Fibroblast of skin of scalp (primary cell): Measurements from ENCODE around the gene CTIF.
A peak's percentile ranks its signal among the peaks of the same experiment; 100 is the strongest.

Experiments used
- DNase-seq: peaks from one replicate; pipeline ENCODE4 v3.0.0-alpha.2; 2013

CTIF gene

DNA sequence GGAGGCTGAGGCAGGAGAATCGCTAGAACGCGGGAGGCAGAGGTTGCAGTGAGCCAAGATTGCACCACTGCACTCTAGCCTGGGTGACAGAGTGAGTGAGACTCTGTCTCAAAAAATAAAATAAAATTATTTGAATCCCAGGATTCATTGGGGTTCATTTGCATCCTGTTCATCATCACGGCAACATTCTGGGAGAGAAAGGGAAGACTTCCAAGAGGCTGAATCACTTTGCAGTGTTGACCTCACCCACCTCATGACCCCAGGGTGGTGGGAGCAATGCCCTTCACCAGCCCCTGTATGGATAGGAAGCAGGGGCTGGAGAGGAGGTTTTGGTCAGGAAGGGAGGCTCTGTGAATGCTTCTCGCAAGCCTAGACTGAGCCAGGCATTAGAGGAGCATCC is 195.6 kb downstream of the CTIF start:
- DNase-seq = no peak

DNA sequence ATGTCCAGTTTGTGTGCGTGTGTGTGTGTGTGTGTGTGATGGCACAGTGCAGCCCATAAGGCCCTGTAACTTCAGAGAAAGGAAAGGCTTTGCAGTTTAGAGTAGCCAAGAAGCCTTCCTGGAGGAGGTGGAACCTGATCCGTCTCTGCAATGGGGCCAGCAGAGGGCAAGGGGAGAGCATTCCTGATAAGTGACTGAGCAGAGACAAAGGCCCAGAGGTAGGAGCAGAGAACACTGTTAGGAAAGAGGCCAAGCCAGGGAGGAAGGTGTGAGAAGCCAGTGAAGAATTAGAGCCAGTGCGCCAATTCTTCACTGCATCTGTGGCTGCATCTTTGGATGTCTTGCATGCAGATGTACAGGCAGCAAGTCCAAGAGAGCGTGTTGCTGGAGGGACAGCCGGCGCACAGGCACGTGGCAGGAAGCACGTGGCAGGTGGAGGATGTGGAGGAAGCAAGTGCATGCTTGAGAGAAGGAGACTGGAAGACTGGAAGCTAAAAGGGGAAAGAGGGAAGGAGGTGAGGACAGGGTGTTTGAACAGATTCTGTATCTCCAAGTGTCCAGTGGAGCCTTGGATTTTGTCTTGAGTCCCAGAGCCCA is 196.3 kb downstream of the CTIF start:
- DNase-seq = no peak

DNA sequence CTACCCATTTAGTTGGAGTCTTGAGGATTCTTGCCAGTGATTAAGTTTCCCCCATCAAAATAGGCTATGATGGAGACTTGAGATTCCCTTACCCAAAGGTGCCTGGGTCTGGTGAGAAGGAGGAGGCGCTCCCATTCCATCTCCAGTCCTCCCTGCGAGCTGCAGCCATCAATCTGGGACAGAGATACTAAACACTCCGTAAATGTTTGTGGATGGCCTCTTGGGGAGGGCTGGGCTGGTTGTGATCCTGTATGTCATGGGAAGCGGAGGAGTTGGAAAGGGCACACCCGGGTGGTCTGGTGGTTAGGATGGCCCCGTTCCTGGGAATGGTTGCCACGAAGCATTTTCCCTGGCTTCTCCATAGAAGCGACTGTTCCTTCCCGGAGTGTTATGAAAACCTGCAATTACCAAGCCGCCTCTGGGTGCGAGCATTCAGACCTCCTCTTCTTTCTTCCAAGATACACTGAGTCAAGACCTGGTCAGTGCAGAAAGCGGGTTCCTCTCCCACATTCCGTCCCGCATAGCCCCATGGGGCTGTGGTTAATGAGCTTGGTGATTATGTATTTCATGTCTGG is 196.9 kb downstream of the CTIF start:
- no peak for DNase-seq

DNA sequence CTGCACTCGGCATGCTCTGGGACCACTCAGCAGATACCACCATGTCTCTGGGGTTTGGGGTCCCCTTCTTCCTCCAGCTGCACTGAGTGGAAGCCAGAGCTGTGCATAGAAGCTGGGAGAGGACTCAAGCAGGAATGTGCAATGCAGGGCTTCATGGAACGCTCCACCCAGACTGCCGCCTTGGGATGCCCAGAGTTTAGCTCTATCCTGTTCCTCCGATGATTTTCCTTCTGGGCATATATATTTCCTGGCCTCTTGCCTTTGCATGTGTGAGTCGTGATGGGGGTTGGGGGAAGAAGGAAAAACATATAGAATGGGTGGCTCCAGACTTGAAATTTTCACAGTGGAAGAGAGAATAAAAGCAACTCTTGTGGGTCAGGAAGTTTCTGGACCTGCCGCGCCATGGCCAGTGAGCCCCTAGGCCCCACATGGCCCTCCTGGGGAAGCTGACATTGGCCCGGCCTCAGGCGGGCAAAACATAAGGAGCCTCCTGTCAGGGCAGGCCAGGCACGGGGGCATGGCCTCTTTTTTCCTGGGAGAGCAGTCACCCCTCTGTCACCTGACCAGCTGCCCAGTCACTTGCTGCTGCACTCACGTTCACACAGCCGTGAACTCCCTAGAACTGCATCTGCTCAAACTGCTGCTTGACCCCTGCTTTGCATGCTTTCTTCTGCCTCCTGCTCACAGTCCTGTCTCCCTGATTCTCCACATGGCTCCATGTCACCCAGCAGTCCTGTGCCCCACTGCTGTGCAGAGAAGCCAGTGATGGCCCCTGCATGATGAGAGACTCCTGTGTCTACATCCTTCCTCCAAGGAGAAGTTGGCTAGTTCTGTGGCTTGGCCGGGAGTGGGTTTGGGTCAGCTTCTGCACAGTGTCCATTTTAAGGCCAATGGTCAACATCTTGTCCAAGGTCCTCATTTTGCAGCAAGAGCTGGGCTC is 197.8 kb downstream of the CTIF start:
- peak; percentile 63 for DNase-seq

DNA sequence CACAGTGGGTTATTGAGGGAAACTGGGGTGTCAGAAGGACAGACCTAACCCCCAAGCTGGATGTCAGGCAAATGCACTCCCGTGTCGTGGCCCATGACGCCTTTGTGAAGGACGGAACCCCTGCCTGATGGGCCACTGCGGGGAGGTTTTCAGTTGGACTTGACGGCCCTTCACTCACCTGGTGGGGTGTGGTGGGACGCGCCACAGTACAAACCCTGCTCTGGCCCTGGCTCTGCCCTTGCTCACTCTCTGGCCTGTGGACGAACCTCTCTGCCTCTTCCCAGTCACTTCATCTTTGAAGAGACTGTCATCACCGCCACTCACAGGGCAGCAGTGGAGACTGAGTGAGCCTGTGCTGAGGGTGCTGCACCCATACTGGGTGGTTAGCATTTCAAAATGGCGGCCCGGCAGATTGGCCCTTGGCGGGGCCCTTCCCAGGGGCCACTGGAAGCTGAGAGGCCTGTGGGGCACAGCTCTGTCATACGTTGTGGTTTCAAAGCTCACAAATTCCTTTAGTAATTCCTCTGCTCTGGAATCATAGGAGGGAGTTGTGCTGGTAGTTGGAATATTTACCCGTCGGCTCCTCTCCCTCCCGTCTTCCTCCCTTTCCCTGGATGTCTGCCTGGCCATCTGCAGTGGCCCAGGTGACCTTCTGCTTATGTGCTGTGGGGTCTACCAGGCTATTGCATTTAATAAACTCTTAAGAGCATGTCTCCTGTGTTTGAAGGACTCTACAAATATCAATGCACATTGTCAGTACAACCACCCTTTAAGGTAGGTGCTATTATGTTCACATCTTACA is 200.6 kb downstream of the CTIF start:
- peak; percentile 60 for DNase-seq

DNA sequence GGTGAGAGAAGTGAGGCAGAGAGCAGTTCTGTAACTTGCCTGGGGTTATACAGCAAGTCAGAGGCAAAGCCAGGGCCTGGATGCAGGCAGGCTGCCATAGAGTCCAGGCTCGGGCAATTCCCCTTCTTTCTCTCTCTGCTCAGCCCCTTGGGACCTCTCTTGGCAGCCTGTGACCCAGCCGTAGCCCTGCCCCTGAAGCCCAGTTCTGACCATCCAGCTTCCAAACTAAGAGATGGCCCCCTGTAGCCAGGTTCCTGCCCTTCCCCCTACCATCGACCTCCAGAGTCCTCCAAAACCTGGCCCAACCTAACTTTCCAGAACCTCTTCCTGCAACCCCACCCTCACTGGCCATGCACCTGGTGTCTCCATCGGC is 201.2 kb downstream of the CTIF start:
- DNase-seq = no peak

DNA sequence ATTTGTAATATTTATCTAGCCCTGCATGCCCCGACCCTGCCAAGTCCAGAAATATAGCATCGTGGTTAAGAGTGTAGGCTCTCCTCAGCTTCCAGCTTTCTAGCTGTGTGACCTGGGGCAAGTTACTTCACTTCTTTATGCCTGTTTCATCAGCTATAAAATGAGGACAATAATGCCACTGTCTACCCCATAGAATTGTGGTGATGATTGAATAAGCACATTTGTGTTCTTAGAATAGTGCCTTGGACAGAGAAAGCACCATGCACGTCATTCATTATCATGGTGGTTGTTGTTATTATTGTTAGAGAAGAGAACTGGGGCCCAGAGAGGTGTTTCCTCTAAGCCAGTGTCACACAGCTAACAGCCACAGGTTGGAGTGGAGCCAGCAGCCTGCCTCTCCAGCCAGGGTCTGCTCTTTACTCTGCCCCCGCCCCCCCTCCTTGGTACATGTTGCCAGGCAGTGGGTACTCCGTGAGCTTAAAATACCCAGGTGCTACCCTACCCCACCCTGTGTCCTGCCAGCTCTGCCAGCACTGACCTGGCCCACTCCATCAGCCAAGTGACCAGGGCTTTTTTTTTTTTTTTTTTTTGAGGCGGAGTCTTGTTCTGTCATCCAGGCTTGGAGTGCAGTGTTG is 202.1 kb downstream of the CTIF start:
- no peak for DNase-seq

DNA sequence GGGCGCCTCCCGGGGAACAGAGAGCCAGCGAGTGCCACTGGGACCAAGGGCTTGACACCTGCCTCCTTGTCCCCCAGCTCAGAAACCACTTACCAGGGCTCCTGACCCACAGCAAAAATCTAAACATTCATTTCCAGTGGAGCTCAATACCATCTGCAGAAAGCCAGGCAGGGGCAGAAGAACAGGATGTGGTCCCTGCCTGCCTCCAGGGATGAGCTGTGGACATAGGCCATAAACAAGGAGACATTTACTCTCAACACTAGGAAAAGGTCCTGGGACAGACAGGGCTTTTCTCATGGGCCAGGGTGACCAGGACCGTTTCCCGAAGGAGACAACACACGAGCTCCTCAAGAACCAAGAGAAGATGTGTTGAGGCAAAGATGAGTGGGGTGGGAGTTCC is 203.0 kb downstream of the CTIF start:
- no peak for DNase-seq

DNA sequence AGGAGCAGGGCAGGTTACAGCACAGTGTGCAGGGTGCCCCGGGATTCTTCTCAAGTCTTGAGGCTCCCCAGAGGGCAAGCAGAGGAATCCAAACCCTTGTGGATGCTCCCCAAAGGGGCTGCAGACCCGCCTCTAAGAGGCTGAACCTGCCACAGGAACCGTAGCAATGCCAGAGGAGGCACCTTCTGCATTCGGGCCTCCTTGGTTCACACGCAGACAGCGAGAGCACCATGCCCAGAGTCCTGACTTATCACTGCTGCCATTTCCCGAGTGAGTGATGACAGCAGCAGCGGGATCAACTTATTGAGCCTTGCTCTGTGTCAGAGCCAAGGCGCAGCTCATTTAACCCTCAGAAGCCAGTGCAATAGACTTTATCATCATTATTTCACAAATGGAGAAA is 203.5 kb downstream of the CTIF start:
- DNase-seq = no peak

DNA sequence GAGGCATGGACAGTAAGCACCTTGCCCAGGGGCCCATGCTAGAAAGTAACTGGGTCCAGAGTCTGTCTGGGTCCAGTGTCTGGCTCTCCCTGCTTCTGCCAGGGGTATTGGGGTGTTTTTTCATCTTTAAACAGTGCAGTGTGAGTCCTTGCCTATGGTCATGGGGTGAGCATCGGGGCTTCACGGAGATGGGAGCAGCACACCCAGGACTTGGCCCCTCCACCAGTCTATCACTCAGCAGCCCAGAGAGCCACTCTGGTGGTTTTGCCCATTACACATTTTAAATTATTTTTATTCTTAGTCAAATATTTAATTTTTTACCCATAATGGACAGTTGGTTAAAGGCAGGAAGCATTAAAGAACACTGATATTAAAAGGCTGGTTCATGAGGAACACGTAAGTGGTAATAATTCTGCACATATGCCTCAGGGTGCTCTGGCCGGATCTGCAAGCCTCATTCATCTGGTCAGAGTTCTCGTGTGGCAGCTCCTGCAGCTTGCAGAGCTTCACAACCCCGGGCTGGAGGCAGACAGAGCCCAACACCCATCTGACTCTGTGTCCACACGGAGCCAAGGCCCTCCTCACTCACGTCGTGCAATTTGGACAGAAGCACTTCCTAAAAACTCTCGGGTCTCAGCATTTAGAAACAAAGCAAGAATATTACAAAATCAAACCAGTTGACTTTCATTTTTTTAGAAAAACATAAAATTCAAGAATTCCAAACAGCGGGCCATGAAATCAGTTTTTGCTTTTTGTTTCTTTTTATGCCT is 204.1 kb downstream of the CTIF start:
- peak; percentile 75 for DNase-seq

DNA sequence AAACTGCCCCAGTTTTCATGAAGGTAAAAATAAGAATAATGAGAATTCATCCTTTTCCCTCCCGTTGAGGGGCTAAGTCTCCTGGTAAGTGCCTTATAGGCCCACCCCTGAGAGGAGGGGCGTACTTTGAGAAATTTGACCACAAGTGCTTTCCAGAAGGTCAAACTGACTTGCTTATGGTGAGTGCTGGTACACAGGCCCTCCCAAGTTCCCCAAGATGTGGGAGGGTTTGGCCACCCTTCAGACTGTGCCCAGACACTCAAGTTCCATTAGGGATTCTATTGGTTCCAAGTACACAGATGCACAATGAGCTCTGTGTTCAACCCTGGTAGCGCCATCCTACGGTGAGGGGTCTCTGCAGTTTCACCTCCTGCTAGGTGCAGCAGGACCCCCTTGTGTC is 205.1 kb downstream of the CTIF start:
- no peak for DNase-seq

DNA sequence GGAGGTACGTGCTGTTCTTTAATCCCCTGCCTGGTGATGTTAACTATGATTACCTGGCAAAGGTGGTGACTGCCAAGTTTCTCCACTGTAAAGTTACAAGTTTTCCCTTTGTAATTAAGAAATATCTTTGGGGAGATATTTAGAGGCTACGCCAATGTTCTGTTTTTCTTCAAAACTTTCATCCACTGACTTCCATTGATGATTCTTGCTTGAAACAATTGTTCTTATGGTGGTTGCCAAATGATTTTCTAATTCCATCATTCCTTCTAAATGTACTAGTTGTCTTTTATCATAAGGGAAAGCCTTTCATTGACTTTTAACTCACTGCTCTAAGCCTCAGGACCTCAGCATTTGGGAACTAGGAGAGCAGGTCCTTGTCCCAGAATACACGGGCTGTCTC is 206.5 kb downstream of the CTIF start:
- no peak for DNase-seq

DNA sequence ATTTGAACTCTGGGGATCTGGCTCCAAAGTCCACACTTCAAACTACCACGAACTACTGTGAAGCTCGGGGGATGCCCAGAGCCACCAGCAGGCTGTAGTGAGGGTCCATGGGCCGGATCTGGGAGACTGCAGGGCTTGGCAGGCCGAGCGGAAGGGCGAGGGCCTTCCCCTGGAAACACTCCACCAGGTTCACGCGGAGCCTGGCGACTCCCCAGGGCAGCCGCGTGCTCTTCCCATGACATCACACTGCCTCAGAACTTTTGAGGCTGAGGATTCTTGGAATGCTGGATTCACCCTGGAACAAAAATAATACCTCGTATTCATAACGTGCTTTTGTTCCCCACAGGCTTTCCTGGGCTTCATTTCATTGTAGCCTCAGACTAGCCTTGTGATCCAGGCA is 210.9 kb downstream of the CTIF start:
- DNase-seq = peak; percentile 82

DNA sequence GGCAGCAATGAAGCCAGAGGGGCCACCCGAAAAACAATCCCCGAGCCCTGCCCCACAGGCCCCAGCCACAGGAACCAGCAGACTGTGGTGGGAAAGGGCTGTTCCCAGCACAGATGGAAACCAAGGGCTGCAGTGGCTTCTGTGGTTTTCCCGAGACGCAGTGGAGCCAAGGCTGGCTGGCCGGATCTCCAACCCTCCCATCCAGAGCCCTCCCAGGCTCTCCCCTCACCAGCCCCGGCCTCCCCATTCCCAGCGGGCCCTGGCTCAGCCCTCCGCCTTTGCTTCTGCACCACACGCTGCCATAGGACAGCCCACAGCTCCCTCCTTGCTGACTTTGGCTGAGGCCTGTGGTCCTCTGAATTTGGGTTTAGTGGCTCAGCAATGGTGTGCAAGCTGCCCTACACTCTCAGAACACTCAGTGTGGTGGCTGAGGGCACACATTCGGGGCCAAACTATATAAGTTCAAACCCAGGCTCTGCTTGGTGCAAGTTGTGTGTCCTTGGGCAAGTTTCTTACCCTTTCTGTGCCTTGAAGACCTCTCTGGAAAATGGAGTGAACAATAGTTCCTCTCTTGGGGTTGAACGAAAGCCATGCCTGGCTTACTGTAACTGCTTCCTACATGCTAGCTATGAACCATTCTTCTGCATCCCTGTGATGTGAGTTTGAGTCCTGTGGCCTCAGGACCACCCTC is 211.8 kb downstream of the CTIF start:
- DNase-seq = peak; percentile 81

DNA sequence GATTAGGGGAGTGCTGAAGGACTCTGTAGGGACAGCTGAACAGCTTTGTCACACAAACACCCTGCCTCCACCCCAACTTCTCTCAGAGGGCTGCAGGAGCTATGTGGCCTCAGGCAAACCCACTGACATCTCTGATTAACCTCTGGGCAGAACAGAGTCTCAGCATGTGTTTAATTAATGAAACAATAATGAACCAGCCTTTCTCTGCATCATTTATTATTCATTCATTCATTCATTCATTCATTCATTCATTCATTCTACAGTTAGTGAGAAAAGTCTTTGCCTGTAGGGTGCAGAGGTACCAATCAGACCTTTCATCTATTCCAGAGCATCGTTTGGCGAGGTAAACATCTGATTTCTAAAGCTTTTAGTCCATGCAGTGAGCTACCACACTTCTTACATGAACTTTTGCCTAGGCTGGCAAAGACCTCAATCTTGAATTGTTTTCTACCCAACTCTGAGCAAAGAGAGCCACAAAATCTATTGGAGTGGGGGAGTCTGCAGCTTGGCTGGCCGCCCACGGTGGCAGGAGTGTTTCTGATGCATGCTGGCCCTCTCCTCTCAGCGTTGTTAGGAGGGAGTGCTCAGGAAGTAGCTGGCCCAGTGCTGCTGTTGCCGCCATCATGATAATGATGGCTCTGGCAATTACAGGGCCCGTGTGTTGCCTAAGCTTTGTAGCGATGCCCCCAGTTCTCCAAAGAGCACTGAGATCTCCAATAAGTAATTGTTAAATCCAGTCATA is 213.1 kb downstream of the CTIF start:
- DNase-seq = no peak

DNA sequence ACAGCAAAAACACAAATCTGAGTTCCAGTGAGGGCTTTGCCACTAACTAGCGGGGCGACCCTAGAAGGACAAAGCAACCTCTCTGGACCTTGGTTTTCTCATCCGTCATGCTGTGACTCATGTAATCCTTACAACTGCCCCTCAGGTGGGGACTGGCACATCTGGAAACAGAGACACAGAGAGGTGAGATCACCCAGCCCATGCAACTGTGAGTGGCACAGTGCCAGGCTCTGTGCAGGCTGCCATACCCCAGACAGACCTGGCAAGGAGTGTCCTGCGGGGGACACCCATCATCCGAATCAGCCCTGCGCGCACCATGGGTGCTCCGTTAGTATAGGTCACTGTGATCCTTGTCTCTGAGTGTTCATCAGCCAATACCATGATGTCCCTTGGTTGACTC is 213.6 kb downstream of the CTIF start:
- no peak for DNase-seq

DNA sequence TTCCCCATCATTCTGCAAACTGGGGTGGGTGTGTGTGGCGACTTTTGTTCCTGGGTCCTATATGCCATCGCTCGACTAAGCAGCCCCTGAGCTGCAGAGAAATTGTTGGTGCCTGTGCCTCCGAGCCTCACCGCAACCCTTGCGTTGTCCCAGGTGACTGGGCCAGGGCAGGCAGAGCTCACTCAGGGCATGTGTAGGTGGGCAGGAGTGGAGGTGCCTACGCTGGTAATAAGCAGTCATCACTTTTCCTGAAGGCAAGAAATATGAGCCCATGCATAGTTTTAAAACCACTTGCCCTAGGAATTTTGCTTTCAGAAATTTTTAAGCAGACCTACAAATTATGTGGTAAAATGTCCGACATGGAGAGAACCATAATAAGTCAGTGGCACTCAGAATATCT is 214.1 kb downstream of the CTIF start:
- DNase-seq = no peak

DNA sequence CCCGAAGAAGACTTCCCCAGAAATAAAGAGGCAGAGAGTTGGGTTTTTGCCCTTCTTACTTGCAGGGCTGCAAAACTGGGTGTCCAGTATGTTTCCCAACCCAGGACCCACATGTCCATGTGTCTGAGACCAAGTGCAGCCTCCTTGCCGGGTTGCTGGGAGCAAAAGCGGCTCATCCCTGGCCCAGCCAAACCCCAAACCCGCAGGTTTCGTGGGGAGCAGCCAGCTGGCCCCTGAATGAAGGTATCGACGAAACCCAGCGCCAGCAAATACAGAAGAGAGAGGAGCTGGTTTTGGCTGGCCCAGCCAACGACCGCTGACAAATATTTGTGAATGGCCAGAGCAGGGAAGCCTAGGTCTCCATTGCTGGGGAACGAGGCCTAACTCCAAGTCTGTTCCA is 214.9 kb downstream of the CTIF start:
- DNase-seq = no peak

DNA sequence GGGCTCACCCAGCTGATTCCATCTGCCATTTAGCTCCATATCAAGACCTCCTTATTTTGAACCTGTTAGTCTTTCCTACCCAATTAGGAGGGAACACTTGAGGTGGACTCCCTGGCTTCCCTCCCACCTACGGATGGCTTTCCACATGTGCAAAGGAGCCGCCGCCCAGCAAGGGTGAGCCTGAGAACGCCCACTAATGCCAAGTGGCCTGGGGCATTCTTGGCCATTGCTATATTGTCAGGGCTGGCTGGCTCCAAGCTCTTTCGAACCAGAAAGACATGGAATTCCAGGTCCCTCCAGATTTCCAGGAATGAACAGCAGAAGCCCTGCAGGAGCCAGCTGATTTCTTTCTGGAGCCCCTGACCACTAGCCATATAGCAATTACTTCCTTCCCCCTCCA is 215.7 kb downstream of the CTIF start:
- no peak for DNase-seq

DNA sequence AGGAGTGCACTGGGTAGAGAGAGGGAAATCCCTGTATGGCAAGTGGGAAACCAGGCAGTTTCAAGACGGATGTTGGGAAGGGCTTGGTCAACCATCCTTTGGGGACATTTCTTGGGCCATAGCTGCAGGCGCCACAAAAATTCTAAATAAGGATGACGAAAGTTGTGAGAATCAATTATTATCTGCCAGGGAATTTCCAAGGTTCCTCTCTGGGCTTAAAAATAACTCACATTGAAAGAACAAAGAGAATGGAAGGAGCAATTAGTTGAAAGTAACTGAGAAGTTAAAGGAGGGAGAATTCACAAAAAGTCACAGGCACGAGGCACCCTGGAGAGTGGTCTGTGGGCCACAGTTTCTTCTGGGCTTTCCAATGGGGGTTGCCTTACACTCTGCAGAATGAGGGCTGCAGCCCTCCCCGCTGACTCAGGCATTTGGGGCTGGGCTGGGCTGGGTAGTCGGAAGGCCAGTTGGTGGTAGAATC is 216.2 kb downstream of the CTIF start:
- no peak for DNase-seq
